ENCODE data around the gene PCSK7.

DNA sequence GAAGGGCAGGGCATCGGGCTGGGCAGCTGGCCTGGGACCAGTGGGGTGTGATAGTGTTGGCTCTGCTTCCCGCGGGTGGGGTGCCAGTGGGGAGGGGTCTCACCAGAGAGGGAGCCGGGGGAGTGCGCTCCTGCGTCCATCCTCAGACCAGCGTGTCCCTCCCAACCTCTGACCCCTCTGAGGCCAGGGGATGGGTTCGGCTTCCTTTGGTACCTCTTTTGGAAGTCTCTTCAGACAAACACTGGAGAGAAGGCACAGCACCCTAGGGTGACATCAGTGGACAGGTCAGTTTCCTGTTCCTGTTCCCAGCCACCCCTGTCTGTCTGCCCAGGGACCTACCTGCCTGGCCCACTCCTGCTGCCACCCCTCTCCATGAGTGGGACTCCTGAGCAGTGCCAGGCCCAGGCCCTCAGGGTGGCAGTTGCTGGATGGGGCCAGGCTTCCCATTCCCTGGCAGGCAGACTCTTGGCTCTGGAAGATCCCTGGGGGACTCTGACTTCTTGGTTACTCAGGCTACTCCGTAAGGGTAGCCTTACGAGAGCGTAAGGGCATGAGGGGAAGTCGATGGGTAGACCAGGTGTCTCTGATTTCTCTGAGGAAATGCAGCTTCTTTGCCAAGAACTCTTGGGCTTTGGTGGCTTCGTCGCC, 30.1 kb downstream of the PCSK7 start:
- TF ChIP-seq POLR2A (IDR thresholded peaks at IDR 0.05) = no peak
- TF ChIP-seq, protein P1, sequence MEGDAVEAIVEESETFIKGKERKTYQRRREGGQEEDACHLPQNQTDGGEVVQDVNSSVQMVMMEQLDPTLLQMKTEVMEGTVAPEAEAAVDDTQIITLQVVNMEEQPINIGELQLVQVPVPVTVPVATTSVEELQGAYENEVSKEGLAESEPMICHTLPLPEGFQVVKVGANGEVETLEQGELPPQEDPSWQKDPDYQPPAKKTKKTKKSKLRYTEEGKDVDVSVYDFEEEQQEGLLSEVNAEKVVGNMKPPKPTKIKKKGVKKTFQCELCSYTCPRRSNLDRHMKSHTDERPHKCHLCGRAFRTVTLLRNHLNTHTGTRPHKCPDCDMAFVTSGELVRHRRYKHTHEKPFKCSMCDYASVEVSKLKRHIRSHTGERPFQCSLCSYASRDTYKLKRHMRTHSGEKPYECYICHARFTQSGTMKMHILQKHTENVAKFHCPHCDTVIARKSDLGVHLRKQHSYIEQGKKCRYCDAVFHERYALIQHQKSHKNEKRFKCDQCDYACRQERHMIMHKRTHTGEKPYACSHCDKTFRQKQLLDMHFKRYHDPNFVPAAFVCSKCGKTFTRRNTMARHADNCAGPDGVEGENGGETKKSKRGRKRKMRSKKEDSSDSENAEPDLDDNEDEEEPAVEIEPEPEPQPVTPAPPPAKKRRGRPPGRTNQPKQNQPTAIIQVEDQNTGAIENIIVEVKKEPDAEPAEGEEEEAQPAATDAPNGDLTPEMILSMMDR (IDR thresholded peaks at IDR 0.05) = no peak

All from adrenal gland (tissue), 5 donors.